Measurements from ENCODE around the gene UVRAG. TPM values are rescaled to one million over a fixed set of nuclear protein-coding genes. Genes with fewer than 3 reads are reported as not detected.

Gene UVRAG
- total and polyA plus RNA-seq, 2 of the 4 experiments (the other 2 are of a cell fraction) = 5.6 to 10.9 TPM

GRCh38 chr11:75924966-75925784, 110.2 kb downstream of the UVRAG start (continued):
- TF ChIP-seq MAZ (IDR thresholded peaks at IDR 0.05; ENCODE audit: borderline replicate concordance, low read depth, low read length) (no peak), POLR2A (IDR thresholded peaks at IDR 0.05; ENCODE audit: low read depth, low read length) (no peak)

GRCh38 chr11:75925785-75926164, 110.8 kb downstream of the UVRAG start:
- Histone ChIP-seq H3K4me3 (ENCODE audit: insufficient read depth, low read depth, low read length) (no peak overlapping the region), H3K4me1 (ENCODE audit: control insufficient read depth, insufficient read depth, low read length) (peaks cover 5% of the 10 kb centered on the region; the same call in 1 of the 2 replicates), H4K20me1 (ENCODE audit: insufficient read depth, low read length) (no peaks in the 10 kb centered on the region), H3K56ac (ENCODE audit: extremely low read depth, insufficient read depth, low read length) (no peak overlapping the region), H3K79me1 (ENCODE audit: low read depth in 1 of 2, low read length in 2 of 2) (peaks cover 5 to 10% of the 10 kb centered on the region in 2 experiments; a peak in 2 of 4 replicates), H3K9me1 (ENCODE audit: insufficient read depth, low read length) (no peaks in the 10 kb centered on the region), H2BK5ac (ENCODE audit: low read depth, low read length, poor library complexity, severe bottlenecking) (no peak overlapping the region), H4K5ac (ENCODE audit: low read depth, low read length) (no peak overlapping the region), H3K9ac (ENCODE audit: low read depth, low read length) (no peak overlapping the region), H2AK9ac (replicated peaks; ENCODE audit: low read depth, low read length, poor library complexity) (no peak overlapping the region), H3K9me3 (ENCODE audit: control insufficient read depth, insufficient read depth, low read length) (no peaks in the 10 kb centered on the region), H4K91ac (ENCODE audit: insufficient read depth, low read depth, low read length) (no peak overlapping the region), H3K36me3 (ENCODE audit: control insufficient read depth, insufficient read depth, low read length) (no peaks in the 10 kb centered on the region), H3K27ac (ENCODE audit: insufficient read depth, low read length) (no peak overlapping the region), H2AFZ (replicated peaks; ENCODE audit: low read length, poor library complexity) (no peak overlapping the region), H2BK20ac (ENCODE audit: low read depth, low read length) (no peak overlapping the region), H3K14ac (replicated peaks; ENCODE audit: low read depth, low read length) (0 out of 2 replicates have a peak overlapping the region, but pooled peaks have one; percentile 45), H3K27me3 (ENCODE audit: control insufficient read depth, insufficient read depth, low read length) (no peaks in the 10 kb centered on the region), H3K23ac (ENCODE audit: low read depth, low read length) (no peak overlapping the region), H2AK5ac (ENCODE audit: low read depth, low read length) (no peak overlapping the region), H3K18ac (ENCODE audit: low read depth, low read length) (no peak overlapping the region), H3K4ac (ENCODE audit: low read depth, low read length) (no peak overlapping the region), H4K8ac (ENCODE audit: low read depth in 2 of 2, low read length in 2 of 2) (no peak overlapping the region), H3K4me2 (ENCODE audit: low read depth, low read length) (no peak overlapping the region), H2BK120ac (ENCODE audit: low read depth, low read length) (no peak overlapping the region), H2BK15ac (ENCODE audit: low read depth, low read length) (no peak overlapping the region)
- no peak for ATAC-seq (ENCODE audit: low read depth)
- ChIA-PET CTCF (no interaction called here), POLR2A (ENCODE audit: unreplicated experiment) (no interaction called here)
- in situ Hi-C loops (cut with MboI; ENCODE audit: low sequenced_read_pairs) (no loop called here), intact Hi-C loops (cut with micrococcal nuclease) (no loop called here), dilution Hi-C loops (cut with HindIII; ENCODE audit: low sequenced_read_pairs, unreplicated experiment) (no loop called here)
- no CpG with 5 or more reads among the region's 1 CpG for WGBS, 2 experiments (ENCODE audit: extremely low coverage in 2 of 2, insufficient read length in 1 of 2)
- peak; percentile 28 for DNase-seq
- no TSS peak for BruUV-seq (replicated peaks)
- no peak for TF ChIP-seq MXI1 (IDR thresholded peaks at IDR 0.05; ENCODE audit: borderline replicate concordance, low read depth, low read length)
- no peak for TF ChIP-seq NFE2L2 (IDR thresholded peaks at IDR 0.05; ENCODE audit: low read depth, low read length)
- no peak for TF ChIP-seq RCOR1 (IDR thresholded peaks at IDR 0.05; ENCODE audit: insufficient replicate concordance, low read length)
- TF ChIP-seq RAD21 (IDR thresholded peaks at IDR 0.05; ENCODE audit: low read length) = no peak
- no peak for TF ChIP-seq MAFK (IDR thresholded peaks at IDR 0.05; ENCODE audit: low read depth, low read length)
- TF ChIP-seq MAZ (IDR thresholded peaks at IDR 0.05; ENCODE audit: borderline replicate concordance, low read depth, low read length) = no peak
- no peak for TF ChIP-seq BHLHE40 (IDR thresholded peaks at IDR 0.05; ENCODE audit: low read depth, low read length)
- TF ChIP-seq RFX5 (IDR thresholded peaks at IDR 0.05; ENCODE audit: low read depth, low read length) = no peak
- no peak for TF ChIP-seq FOS (IDR thresholded peaks at IDR 0.05; ENCODE audit: low read depth, low read length)
- no peak for TF ChIP-seq CTCF (conservative IDR thresholded peaks at IDR 0.05; ENCODE audit: low read depth, low read length)
- TF ChIP-seq USF2 (IDR thresholded peaks at IDR 0.05; ENCODE audit: low read depth, low read length) = no peak
- no peak for TF ChIP-seq SMC3 (IDR thresholded peaks at IDR 0.05; ENCODE audit: low read depth, low read length)

Data from IMR-90 (cell line).